SIG-M5 treated with dmso at 0.1 percent for 504 hours (cell line): Measurements from ENCODE around the gene OR6J1.
"Not testable (repeated sequence)": the region's sequence is repeated elsewhere in the genome, so short reads cannot be mapped to it uniquely, and the experiment has no call there.

Experiments
- DNase-seq: peaks from one replicate; lab custom pipeline; 2025; ENCODE audit not compliant: unreplicated experiment; lab: John Stamatoyannopoulos, UW

OR6J1 gene

GRCh38 chr14:22610931-22611330 is 33.2 kb downstream of the OR6J1 start:
- no peak for DNase-seq

- DNase-seq: no peak
These were observed 36.9 kb downstream of the OR6J1 start for GRCh38 chr14:22607291-22607690.

DNA sequence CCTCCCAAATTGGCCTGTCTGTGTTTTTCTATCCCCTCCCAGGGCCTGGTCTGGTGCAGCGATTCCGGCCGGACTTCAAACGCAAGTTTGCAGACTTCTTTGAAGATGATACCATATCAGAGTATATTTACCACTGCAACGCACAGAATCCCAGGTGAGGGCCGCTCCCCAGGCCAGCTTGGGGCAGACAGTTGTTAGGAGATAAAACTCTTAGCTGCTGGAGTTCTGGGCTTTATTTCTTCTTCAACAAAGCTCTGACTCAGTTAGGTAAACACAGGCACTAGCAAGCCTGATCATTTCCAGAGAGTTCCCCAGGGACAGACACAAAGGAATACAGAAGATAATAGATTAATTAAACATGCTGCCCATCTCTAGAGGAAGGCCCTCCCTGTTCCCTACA is 37.8 kb downstream of the OR6J1 start:
- DNase-seq: no peak

- DNase-seq: peak; percentile 9
These were observed 41.3 kb downstream of the OR6J1 start for GRCh38 chr14:22602862-22603261.

DNA sequence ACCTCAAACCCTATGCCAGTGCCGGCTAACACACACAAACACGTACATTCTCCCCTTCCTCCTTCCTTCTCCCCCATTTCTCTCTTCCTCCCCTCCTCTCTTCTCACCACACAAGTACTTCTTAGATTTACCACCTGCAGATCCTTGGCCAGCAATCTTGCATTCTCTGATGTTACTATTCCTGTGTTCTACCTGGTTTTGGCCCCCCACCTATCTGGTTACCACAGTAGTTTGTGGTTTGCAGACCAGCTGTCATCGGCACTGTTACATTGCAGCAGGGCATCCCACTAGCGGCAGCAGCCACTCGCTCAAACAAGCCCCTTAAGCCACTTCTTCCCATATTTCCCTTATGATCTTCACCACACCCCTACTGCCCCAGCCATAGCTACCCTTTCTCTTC is 42.2 kb downstream of the OR6J1 start:
- no peak for DNase-seq

DNA sequence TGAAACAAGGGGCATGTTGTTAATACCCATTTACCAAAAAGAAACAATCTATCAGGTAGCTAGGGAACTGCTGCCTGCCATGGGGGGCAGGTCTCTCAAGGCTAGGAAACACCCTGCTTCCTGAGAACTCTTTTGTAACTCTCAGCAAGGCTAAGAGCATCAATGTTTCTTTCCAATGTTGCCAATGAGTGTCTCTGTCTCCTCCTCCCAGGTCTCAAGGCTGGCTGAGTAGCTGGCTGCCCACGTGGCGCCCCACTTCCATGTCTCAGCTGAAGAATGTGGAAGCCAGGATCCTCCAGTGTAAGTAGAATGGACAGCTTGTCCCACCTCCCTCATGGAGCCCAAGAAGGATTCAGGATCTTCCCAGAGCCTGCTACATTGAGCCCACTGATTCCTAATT is 42.7 kb downstream of the OR6J1 start:
- no peak for DNase-seq

DNA sequence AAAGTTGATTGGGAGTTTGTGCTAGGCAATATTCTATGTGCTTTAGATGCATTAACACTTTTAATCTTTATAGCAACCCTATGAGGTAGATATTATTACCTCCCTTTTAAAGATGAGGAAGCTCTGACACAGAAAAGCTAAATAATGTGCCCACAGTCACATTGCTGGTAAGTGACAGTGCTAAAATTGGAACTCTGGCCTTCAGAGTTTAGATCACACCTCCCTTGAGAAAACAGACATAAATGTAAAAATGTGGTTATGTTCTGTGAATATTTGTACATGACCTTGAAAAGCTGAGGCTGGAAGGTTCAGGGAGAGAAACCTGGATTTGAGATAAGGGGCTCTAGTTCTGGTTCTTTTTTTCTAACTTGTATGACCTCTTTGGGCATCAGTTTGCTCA is 44.1 kb downstream of the OR6J1 start:
- no peak for DNase-seq

GRCh38 chr14:22599349-22599748 is 44.8 kb downstream of the OR6J1 start:
- DNase-seq: no peak

- DNase-seq: peak; percentile 26
These were observed 45.3 kb downstream of the OR6J1 start for GRCh38 chr14:22598896-22599244.

DNA sequence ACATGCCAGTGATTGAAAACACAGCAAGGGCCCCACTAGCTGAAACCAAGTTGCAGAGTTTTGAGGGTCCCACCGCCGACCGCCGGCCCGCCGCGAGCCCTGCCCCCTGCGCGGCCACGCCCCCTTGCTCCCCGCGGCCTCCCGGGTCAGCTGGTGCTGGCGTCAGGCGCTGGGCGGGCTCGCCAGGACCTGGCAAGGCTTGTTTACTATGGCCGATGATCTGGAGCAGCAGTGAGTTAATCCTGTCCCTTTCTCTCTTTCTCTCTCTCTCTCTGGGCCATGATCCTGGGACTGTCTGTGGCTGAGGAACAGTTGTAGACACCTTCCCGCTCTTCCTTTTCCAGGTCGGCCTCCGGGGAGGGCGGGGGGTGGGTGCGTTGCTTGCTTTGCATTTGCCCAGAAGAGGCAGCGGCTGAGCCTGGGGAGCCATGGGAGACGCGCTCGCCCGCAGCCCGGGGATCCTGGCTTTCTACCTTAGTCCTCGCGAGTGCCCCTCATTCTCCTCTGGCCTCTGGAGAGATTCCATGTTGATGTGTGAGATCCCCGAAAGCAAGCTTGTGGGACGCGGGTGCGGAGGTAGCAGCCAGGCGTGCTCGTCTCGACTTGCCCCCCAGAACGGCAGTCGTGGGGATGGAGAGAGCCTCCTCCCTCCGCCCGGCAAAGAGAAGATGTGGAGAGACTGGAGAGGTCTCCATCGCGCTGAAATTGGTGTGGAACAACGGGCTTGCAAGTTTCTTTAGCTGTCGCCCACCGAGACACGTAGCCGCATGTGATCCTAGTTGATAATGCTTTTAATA is 45.9 kb downstream of the OR6J1 start, which contains the start of gene ABHD4:
Gene ABHD4 (plus strand): TSS at position 202 of the 797 bp plus-strand sequence. CDS start 7 bp downstream, at position 209.
- DNase-seq: peak; percentile 27

DNA sequence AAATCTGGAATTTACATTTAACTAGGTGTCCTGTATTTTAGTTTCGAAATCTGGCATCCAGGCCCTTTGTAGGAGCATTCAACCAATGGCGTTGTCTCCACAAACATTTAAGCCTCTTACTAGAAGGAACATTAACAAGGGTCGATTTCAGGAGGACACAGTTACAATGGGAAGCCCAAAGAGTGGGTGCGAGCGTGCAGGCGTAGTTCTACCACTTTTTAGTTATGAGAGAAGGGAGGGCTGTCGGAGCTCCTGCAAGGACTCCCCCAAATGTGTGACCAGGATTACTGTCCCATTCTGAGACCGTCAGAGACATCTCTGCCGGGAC is 46.4 kb downstream of the OR6J1 start:
- no peak for DNase-seq

- DNase-seq: no peak
These were observed 46.9 kb downstream of the OR6J1 start for GRCh38 chr14:22597265-22597664.

DNA sequence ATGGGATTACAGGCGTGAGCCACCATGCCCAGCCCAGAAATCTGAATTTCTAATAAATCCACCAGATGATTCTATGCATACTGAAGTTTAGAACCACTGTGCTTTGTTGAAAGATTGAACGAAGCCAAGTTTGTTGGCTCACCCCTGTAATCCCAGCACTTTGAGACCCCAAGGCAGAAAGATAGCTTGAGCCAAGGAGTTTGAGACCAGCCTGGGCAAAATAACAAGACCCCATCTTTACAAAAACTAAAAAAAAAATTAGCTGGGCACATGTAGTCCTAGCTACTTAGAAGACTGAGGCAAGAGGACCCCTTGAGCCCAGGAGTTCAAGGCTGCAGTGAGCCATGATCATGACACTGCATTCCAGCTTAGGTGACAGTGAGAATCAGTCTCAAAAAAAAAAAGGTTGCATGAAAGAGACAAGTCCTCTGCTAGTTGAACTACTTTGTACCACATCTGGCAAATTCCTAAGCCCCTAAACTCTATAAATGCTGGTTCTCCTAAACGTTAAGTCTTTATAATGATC is 47.7 kb downstream of the OR6J1 start:
- DNase-seq: no peak

GRCh38 chr14:22594156-22594716 is 49.9 kb downstream of the OR6J1 start:
- DNase-seq: no peak

- no peak for DNase-seq
These were observed 50.6 kb downstream of the OR6J1 start for GRCh38 chr14:22593601-22594000.

GRCh38 chr14:22593189-22593588 is 51.0 kb downstream of the OR6J1 start:
- no peak for DNase-seq

DNA sequence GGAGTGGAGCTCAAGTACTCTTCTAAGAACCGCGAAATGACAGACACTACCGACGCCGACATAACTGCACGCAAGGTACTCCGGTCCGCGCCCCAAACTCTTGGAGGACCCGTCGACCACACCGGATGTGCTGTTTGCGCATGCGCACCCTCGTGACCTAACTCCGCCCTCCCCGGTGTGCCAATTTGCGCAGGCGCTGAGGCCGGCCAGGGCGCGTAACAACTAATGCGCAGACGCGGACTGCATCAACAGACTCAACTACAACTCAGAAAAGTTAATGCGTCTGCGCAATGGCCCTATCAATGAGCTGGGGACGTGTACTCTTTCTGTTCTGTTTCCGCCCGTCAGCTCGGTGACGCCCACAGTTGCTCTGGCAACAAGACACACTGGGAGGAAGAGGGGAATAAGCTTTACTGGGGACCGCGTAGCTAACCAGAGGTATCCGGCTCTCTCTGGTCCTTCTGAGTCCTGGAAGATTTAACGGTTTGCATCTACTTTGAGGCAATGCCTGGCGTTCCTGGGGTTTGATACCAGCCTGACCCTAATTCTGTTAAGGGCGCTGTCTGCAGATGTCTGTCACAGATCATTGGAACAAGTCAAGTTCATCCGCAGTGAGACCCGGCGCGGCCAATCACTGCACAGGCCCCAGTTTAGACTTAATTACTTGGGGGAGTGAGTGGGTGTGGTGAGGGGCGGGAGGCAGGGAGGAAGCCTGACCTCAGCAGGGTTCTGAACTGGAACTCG is 54.9 kb downstream of the OR6J1 start, which contains the start of gene DAD1:
Gene DAD1 (minus strand): TSS at position 129 of the 744 bp plus-strand sequence. CDS start 67 bp downstream, at position 62.
- DNase-seq: peak; percentile 100

GRCh38 chr14:22588526-22589095 is 55.5 kb downstream of the OR6J1 start:
- no peak for DNase-seq

- not testable (repeated sequence) for DNase-seq
These were observed 56.3 kb downstream of the OR6J1 start for GRCh38 chr14:22587677-22588422.

- no peak for DNase-seq
These were observed 56.9 kb downstream of the OR6J1 start for GRCh38 chr14:22587247-22587646.

GRCh38 chr14:22583994-22584393 is 60.2 kb downstream of the OR6J1 start:
- no peak for DNase-seq
